Muscle of leg (tissue), 11 donors: ENCODE measurements around the gene TUT7. TPM values are rescaled to one million over a fixed set of nuclear protein-coding genes. Genes with fewer than 3 reads are reported as not detected.
"Not testable (repeated sequence)": the region's sequence is repeated elsewhere in the genome, so short reads cannot be mapped to it uniquely, and the experiment has no call there.

Experiments used
- DNase-seq: peaks from one replicate; pipeline ENCODE4 v3.0.0; 2013
- H3K27ac ChIP-seq: one replicate; pipeline ENCODE4 v1.5.1; 2013; ENCODE audit warnings: mild to moderate bottlenecking, low read length, control low read depth
- H3K27me3 ChIP-seq: one replicate; pipeline ENCODE4 v1.6.1; 2013; ENCODE audit warnings: low read length; ENCODE audit not compliant: control insufficient read depth, insufficient read depth
- H3K36me3 ChIP-seq: one replicate; pipeline ENCODE4 v1.6.1; 2013; ENCODE audit warnings: low read length; ENCODE audit not compliant: control insufficient read depth, insufficient read depth
- H3K4me1 ChIP-seq: one replicate; pipeline ENCODE4 v1.6.1; 2013; ENCODE audit warnings: low read length; ENCODE audit not compliant: control insufficient read depth, insufficient read depth
- H3K4me3 ChIP-seq: one replicate; pipeline ENCODE4 v1.5.1; 2013; ENCODE audit warnings: low read length, control low read depth
- H3K9me3 ChIP-seq: replicated peaks from 2 replicates; pipeline ENCODE4 v1.6.1; 2013; ENCODE audit warnings: low read depth, low read length; ENCODE audit not compliant: control insufficient read depth
- WGBS: methylation state at CpG from one replicate; pipeline ENCODE4 v1.1.5; 2013; ENCODE audit warnings: missing lambda C conversion rate; ENCODE audit not compliant: insufficient coverage; 5-methylcytosine and 5-hydroxymethylcytosine counted together
- polyA plus RNA-seq, 8 donors: library from polyadenylated mRNA; unstranded; fragments of 120-200 nt; gene quantifications; one replicate each; pipeline versions ENCODE4 v1.2.1 to v1.2.3, GENCODE V29; 2013; ENCODE audit warnings: inconsistent platforms in 1 of 8, low replicate concordance in 1 of 8; ENCODE audit not compliant: insufficient read length in 8 of 8, insufficient read depth in 1 of 8
- total RNA-seq: library from RNA; stranded (reverse); fragments of 120-200 nt; gene quantifications from one replicate; pipeline ENCODE4 v1.2.4, GENCODE V29; 2013

Gene TUT7
- total and polyA plus RNA-seq, 9 donors = 9.4 to 18.6 (median 13.9) TPM

GRCh38 chr9:86312959-86313358 lies 41.3 kb downstream of the TUT7 start:
- not testable (repeated sequence) for H3K4me3 ChIP-seq, H3K27ac ChIP-seq, H3K27me3 ChIP-seq, DNase-seq, H3K4me1 ChIP-seq, H3K9me3 ChIP-seq
- WGBS = no CpG with 5 or more reads among the region's 2 CpGs
- H3K36me3 ChIP-seq = peaks cover 27% of the 10 kb centered on the region

- Histone ChIP-seq H3K36me3 (peaks cover 27% of the 10 kb centered on the region), H3K9me3 (no peaks in the 10 kb centered on the region), H3K4me3 (no peak overlapping the region), H3K4me1 (no peaks in the 10 kb centered on the region), H3K27ac (no peak overlapping the region), H3K27me3 (no peaks in the 10 kb centered on the region)
- DNase-seq = no peak
- WGBS = no CpG with 5 or more reads among the region's 1 CpG
Observed at GRCh38 chr9:86308687-86309086, 45.5 kb downstream of the TUT7 start.

GRCh38 chr9:86304236-86304730 lies 49.9 kb downstream of the TUT7 start:
- Histone ChIP-seq H3K4me1 (no peaks in the 10 kb centered on the region), H3K4me3 (no peak overlapping the region), H3K36me3 (peaks cover 35% of the 10 kb centered on the region), H3K27me3 (no peaks in the 10 kb centered on the region), H3K27ac (no peak overlapping the region), H3K9me3 (no peaks in the 10 kb centered on the region)
- no peak for DNase-seq
- WGBS = no CpG with 5 or more reads among the region's 3 CpGs

GRCh38 chr9:86303316-86303975 lies 50.8 kb downstream of the TUT7 start:
- H3K36me3 ChIP-seq = peaks cover 41% of the 10 kb centered on the region

GRCh38 chr9:86301686-86302085 lies 52.5 kb downstream of the TUT7 start:
- no peak for DNase-seq
- Histone ChIP-seq H3K4me3 (no peak overlapping the region), H3K4me1 (no peaks in the 10 kb centered on the region), H3K27me3 (no peaks in the 10 kb centered on the region), H3K9me3 (no peaks in the 10 kb centered on the region), H3K36me3 (peaks cover 38% of the 10 kb centered on the region), H3K27ac (no peak overlapping the region)
- no CpG with 5 or more reads among the region's 1 CpG for WGBS

More at GRCh38 chr9:86303316-86303975, 50.8 kb downstream of the TUT7 start:
- Histone ChIP-seq H3K27ac (no peak overlapping the region), H3K9me3 (no peaks in the 10 kb centered on the region), H3K4me1 (no peaks in the 10 kb centered on the region), H3K27me3 (no peaks in the 10 kb centered on the region), H3K4me3 (no peak overlapping the region)
- no peak for DNase-seq
- WGBS = no CpG with 5 or more reads among the region's 4 CpGs

- Histone ChIP-seq H3K4me1 (no peaks in the 10 kb centered on the region), H3K9me3 (no peaks in the 10 kb centered on the region), H3K36me3 (peaks cover 38% of the 10 kb centered on the region), H3K4me3 (no peak overlapping the region), H3K27me3 (no peaks in the 10 kb centered on the region), H3K27ac (no peak overlapping the region)
- WGBS = 56% methylated on average over 1 of the region's 2 CpGs
- no peak for DNase-seq
Observed at GRCh38 chr9:86300701-86301100, 53.5 kb downstream of the TUT7 start.

- no peak for DNase-seq
- 88% methylated on average over 9 of the region's 11 CpGs for WGBS
- H3K9me3 ChIP-seq = no peaks in the 10 kb centered on the region
Observed at GRCh38 chr9:86298873-86299272, 55.3 kb downstream of the TUT7 start.

GRCh38 chr9:86290341-86290740 lies 63.9 kb downstream of the TUT7 start:
- DNase-seq = not testable (repeated sequence)
- no CpG with 5 or more reads among the region's 6 CpGs for WGBS

More at GRCh38 chr9:86298873-86299272, 55.3 kb downstream of the TUT7 start:
- no peak overlapping the region for H3K4me3 ChIP-seq
- no peaks in the 10 kb centered on the region for H3K4me1 ChIP-seq
- H3K27me3 ChIP-seq = no peaks in the 10 kb centered on the region
- H3K36me3 ChIP-seq = peaks cover 34% of the 10 kb centered on the region
- no peak overlapping the region for H3K27ac ChIP-seq

GRCh38 chr9:86288499-86289198 lies 65.6 kb downstream of the TUT7 start:
- 92% methylated on average over 2 of the region's 6 CpGs for WGBS
- H3K9me3 ChIP-seq = no peaks in the 10 kb centered on the region
- H3K4me1 ChIP-seq = no peaks in the 10 kb centered on the region
- no peaks in the 10 kb centered on the region for H3K27me3 ChIP-seq
- H3K27ac ChIP-seq = no peak overlapping the region
- DNase-seq = no peak
- no peaks in the 10 kb centered on the region for H3K36me3 ChIP-seq
- no peak overlapping the region for H3K4me3 ChIP-seq

More at GRCh38 chr9:86290341-86290740, 63.9 kb downstream of the TUT7 start:
- H3K9me3 ChIP-seq, H3K4me3 ChIP-seq, H3K4me1 ChIP-seq, H3K36me3 ChIP-seq, H3K27me3 ChIP-seq, H3K27ac ChIP-seq: not testable (repeated sequence)

GRCh38 chr9:86287013-86287412 lies 67.2 kb downstream of the TUT7 start:
- peak; percentile 22 for DNase-seq
- no peaks in the 10 kb centered on the region for H3K27me3 ChIP-seq
- WGBS = 30% methylated on average over 2 of the region's 7 CpGs
- no peak overlapping the region for H3K27ac ChIP-seq
- H3K36me3 ChIP-seq = no peaks in the 10 kb centered on the region
- no peaks in the 10 kb centered on the region for H3K9me3 ChIP-seq
- H3K4me1 ChIP-seq = peaks cover 5% of the 10 kb centered on the region
- H3K4me3 ChIP-seq = no peak overlapping the region
